Adrenal gland (tissue), 12 donors: ENCODE data around the gene ROR1. TPM values are rescaled to one million over a fixed set of nuclear protein-coding genes. Genes with fewer than 3 reads are reported as not detected.

Source experiments
- DNase-seq, 7 donors: peaks; one replicate each; pipeline ENCODE4 v3.0.0-alpha.2; 2019 to 2020
- H3K27ac ChIP-seq, 5 donors: fragments of 200-600 bp; sonication (generic) in 4 of 5; 1 replicate in 3 of 5; 2 replicates in 2 of 5; pipeline versions ENCODE4 v1.5.1 to v1.8.0; 2016 to 2020; ENCODE audit warnings: mild to moderate bottlenecking in 1 of 5
- H3K27me3 ChIP-seq: fragments of 200-600 bp; 2 replicates; pipeline ENCODE4 v1.8.0; 2021
- H3K36me3 ChIP-seq, 2 donors: fragments of 200-600 bp; replicated peaks in 1 of 2; 1 replicate in 1 of 2; 2 replicates in 1 of 2; pipeline versions ENCODE4 v1.5.1 to v1.8.0; 2018 to 2022
- H3K4me1 ChIP-seq, 2 donors: fragments of 200-600 bp; replicated peaks in 1 of 2; 1 replicate in 1 of 2; 2 replicates in 1 of 2; pipeline versions ENCODE4 v1.5.1 to v1.8.0; 2018 to 2021
- H3K4me3 ChIP-seq, 4 donors: fragments of 200-600 bp; sonication (generic) in 3 of 4; one replicate each; pipeline ENCODE4 v1.5.1; 2016 to 2018
- H3K9me3 ChIP-seq, 3 donors: fragments of 200-600 bp; sonication (generic) in 1 of 3; replicated peaks in 1 of 3; 1 replicate in 2 of 3; 2 replicates in 1 of 3; pipeline versions ENCODE4 v1.5.1 to v1.8.0; 2016 to 2021
- CTCF ChIP-seq, 6 experiments: fragments of 450-650 bp in 4 of 6; fragments of 200-600 bp in 2 of 6; sonication (generic) in 1 of 6; IDR thresholded peaks; 1 replicate in 5 of 6; 2 replicates in 1 of 6; pipeline versions ENCODE4 v1.5.1 to v1.8.0; 2016 to 2021; ENCODE audit warnings: antibody characterized with exemption in 6 of 6, mild to moderate bottlenecking in 2 of 6, moderate library complexity in 1 of 6
- POLR2A ChIP-seq, 2 donors: fragments of 450-650 bp; IDR thresholded peaks; one replicate each; pipeline ENCODE4 v1.6.1; 2017; ENCODE audit warnings: antibody characterized with exemption in 2 of 2, mild to moderate bottlenecking in 2 of 2, moderate library complexity in 1 of 2
- whole genome bisulfite sequencing, 4 donors: extraction: QIAGEN DNeasy Blood & Tissue Kit in 2 of 4; methylation state at CpG; one replicate each; pipeline versions ENCODE4 v1.1.5 to v1.1.7; 2013 to 2017; 5-methylcytosine and 5-hydroxymethylcytosine counted together
- intact Hi-C, 2 donors: fragments of 100-400 bp; cut with DNase I; formaldehyde crosslinking; loops; one replicate each; pipeline versions ENCODE4 v1.14.1 to v1.15.0; 2022 to 2023
- polyA plus RNA-seq, 3 donors: library from polyadenylated mRNA; stranded (reverse); fragments of 200-250 nt in 2 of 3; fragments of 350-450 nt in 1 of 3; fragmentation: Illumina TruSeq in 1 of 3; extraction: RNeasy Lipid Tissue Mini Kit (QIAGEN cat#74804) in 1 of 3; gene quantifications; one replicate each; pipeline ENCODE4 v1.2.3, GENCODE V29; 2013 to 2014
- total RNA-seq, 9 donors: library from RNA; depleted of rRNA in 4 of 9; stranded (reverse); fragments of >200 nt in 4 of 9; fragments of 120-200 nt in 1 of 9; fragmentation: NEBNext Ultra II Directional in 1 of 9; extraction: Animal tissue kit (Norgen Biotek cat#: 25700) in 1 of 9; gene quantifications; one replicate each; pipeline versions ENCODE4 v1.1.0 to v1.2.4, GENCODE V29; 2013 to 2023
- donor health status: healthy with polysubstance abuse.
- donor health status: Bipolar disorder and iron deficiency.
- donor health status: DM: yes; HTN: yes; CAD: no.
- donor health status: DM: no; HTN: no; CAD: no.
- donor health status: DM: no; HTN: no; CAD: no.
- donor health status: DM: yes; HTN: yes; CAD: no.

Gene ROR1
- total and polyA plus RNA-seq, 12 donors, result 0.54 to 4.6 (median 2.6) TPM

DNA sequence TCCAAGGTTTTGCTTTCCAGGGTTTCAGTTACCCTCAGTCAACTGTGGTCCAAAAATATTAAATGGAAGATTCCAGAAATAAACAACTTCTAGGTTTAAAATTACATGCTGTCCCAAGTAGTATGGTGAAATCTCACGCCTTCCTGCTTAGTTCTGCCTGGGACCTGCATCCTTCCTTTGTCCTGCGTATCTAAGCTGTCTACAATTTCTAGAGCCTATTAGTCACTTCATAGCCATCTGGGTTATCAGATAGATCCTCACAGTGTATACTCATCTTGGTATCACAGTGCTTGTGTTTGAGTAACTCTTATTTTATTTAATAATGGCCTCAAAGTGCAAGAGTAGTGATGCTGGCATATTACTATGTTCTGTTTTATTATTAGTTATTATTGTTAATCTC, 157.7 kb downstream of the ROR1 start:
- Histone ChIP-seq H3K9me3 (no peaks in the 10 kb centered on the region), H3K36me3 (no peaks in the 10 kb centered on the region), H3K27me3 (no peaks in the 10 kb centered on the region), H3K4me1 (peaks cover 5 to 7% of the 10 kb centered on the region in 2 donors), H3K27ac (no peak overlapping the region), H3K4me3 (no peak overlapping the region)
- TF ChIP-seq CTCF (IDR thresholded peaks at IDR 0.05) (no peak), POLR2A (IDR thresholded peaks at IDR 0.05) (no peak)
- DNase-seq, result no peak
- WGBS, 4 donors, result 74 to 89% (median 81%) methylated on average over 2 of the region's 2 CpGs
- intact Hi-C loops, result no loop called here

- H3K27me3 ChIP-seq, result no peaks in the 10 kb centered on the region
- intact Hi-C loops, result no loop called here
- no peaks in the 10 kb centered on the region for H3K9me3 ChIP-seq
- WGBS, 4 donors, result 86 to 100% (median 90%) methylated on average over 1 of the region's 1 CpG
- no peak overlapping the region for H3K27ac ChIP-seq
- TF ChIP-seq CTCF (IDR thresholded peaks at IDR 0.05), result no peak
- no peak for TF ChIP-seq POLR2A (IDR thresholded peaks at IDR 0.05)
- H3K4me3 ChIP-seq, result no peak overlapping the region
- no peak for DNase-seq
- H3K36me3 ChIP-seq, result no peaks in the 10 kb centered on the region
- H3K4me1 ChIP-seq, result no peaks in the 10 kb centered on the region
These were observed 160.9 kb downstream of the ROR1 start for GRCh38 chr1:63934697-63935096.

GRCh38 chr1:63935143-63935542, 161.3 kb downstream of the ROR1 start:
- intact Hi-C loops, result no loop called here
- TF ChIP-seq CTCF (IDR thresholded peaks at IDR 0.05), result peak in 4 of 6 experiments; percentile 27 to 35 (median 30)
- no peak for TF ChIP-seq POLR2A (IDR thresholded peaks at IDR 0.05)
- Histone ChIP-seq H3K36me3 (no peaks in the 10 kb centered on the region), H3K27ac (no peak overlapping the region), H3K4me3 (no peak overlapping the region), H3K9me3 (no peaks in the 10 kb centered on the region), H3K27me3 (no peaks in the 10 kb centered on the region), H3K4me1 (no peaks in the 10 kb centered on the region)
- WGBS, 4 donors, result 71 to 84% (median 78%) methylated on average over 1 of the region's 1 CpG
- DNase-seq, result peak in 4 of 7 donors; percentile 18 to 54 (median 36)

GRCh38 chr1:63935553-63935952, 161.7 kb downstream of the ROR1 start:
- H3K4me1 ChIP-seq, result no peaks in the 10 kb centered on the region
- intact Hi-C loops, result no loop called here
- H3K36me3 ChIP-seq, result no peaks in the 10 kb centered on the region
- TF ChIP-seq POLR2A (IDR thresholded peaks at IDR 0.05), result no peak
- TF ChIP-seq CTCF (IDR thresholded peaks at IDR 0.05), result no peak
- 17 to 25% (median 23%) methylated on average over 1 of the region's 1 CpG for WGBS, 4 donors
- H3K4me3 ChIP-seq, result no peak overlapping the region
- DNase-seq, result no peak
- no peak overlapping the region for H3K27ac ChIP-seq
- no peaks in the 10 kb centered on the region for H3K27me3 ChIP-seq
- H3K9me3 ChIP-seq, result no peaks in the 10 kb centered on the region
